Measurements from ENCODE around the gene LLPH.

Gene LLPH

GRCh38 chr12:66142826-66143225, 12.3 kb upstream of the LLPH start:
- DNase-seq (ENCODE audit: low spot score) = no peak

GRCh38 chr12:66141299-66141698, 10.7 kb upstream of the LLPH start:
- DNase-seq (ENCODE audit: low spot score) = no peak

- DNase-seq (ENCODE audit: low spot score) = no peak
Measured at GRCh38 chr12:66140731-66141130, 10.2 kb upstream of the LLPH start.

- DNase-seq (ENCODE audit: low spot score) = no peak
Measured at GRCh38 chr12:66139328-66139727, 8.8 kb upstream of the LLPH start.

- DNase-seq (ENCODE audit: low spot score) = no peak
Measured at GRCh38 chr12:66137937-66138336, 7.4 kb upstream of the LLPH start.

- DNase-seq (ENCODE audit: low spot score) = no peak
Measured at GRCh38 chr12:66132408-66132807, 1.9 kb upstream of the LLPH start.

- no peak for DNase-seq (ENCODE audit: low spot score)
Measured at GRCh38 chr12:66131067-66131688, 628 bp upstream of the LLPH start.

GRCh38 chr12:66129934-66130266, 650 bp downstream of the LLPH start:
- DNase-seq (ENCODE audit: low spot score) = peak; percentile 16

GRCh38 chr12:66127650-66128049, 2.9 kb downstream of the LLPH start:
- no peak for DNase-seq (ENCODE audit: low spot score)

GRCh38 chr12:66120477-66120876, 10.1 kb downstream of the LLPH start:
- no peak for DNase-seq (ENCODE audit: low spot score)

GRCh38 chr12:66119870-66120241, 10.7 kb downstream of the LLPH start:
- DNase-seq (ENCODE audit: low spot score) = no peak

- DNase-seq (ENCODE audit: low spot score) = no peak
Measured at GRCh38 chr12:66119229-66119869, 11.2 kb downstream of the LLPH start.

GRCh38 chr12:66118240-66118891, 12.2 kb downstream of the LLPH start:
- DNase-seq (ENCODE audit: low spot score) = no peak

- no peak for DNase-seq (ENCODE audit: low spot score)
Measured at GRCh38 chr12:66117242-66117641, 13.3 kb downstream of the LLPH start.

- no peak for DNase-seq (ENCODE audit: low spot score)
Measured at GRCh38 chr12:66115071-66115600, 15.4 kb downstream of the LLPH start.

- DNase-seq (ENCODE audit: low spot score) = no peak
Measured at GRCh38 chr12:66113471-66113870, 17.1 kb downstream of the LLPH start.

- DNase-seq (ENCODE audit: low spot score) = no peak
Measured at GRCh38 chr12:66111605-66112004, 18.9 kb downstream of the LLPH start.

GRCh38 chr12:66109056-66109455, 21.5 kb downstream of the LLPH start:
- DNase-seq (ENCODE audit: low spot score) = no peak

GRCh38 chr12:66108386-66108785, 22.2 kb downstream of the LLPH start:
- DNase-seq (ENCODE audit: low spot score) = no peak

GRCh38 chr12:66107451-66107915, 23.1 kb downstream of the LLPH start:
- peak; percentile 73 for DNase-seq (ENCODE audit: low spot score)

GRCh38 chr12:66103016-66103913, 27.3 kb downstream of the LLPH start:
- no peak for DNase-seq (ENCODE audit: low spot score)

GRCh38 chr12:66092559-66093269, 37.8 kb downstream of the LLPH start:
- no peak for DNase-seq (ENCODE audit: low spot score)

Measured in COLO829 (cell line).